PC-9 (cell line): ENCODE results near the gene MT1E. TPM values are rescaled to one million over a fixed set of nuclear protein-coding genes. Genes with fewer than 3 reads are reported as not detected.

Experiments used
- BruUV-seq: library from RNA; stranded (reverse); fragments of 400-500 nt; replicated peaks from 2 replicates; lab custom pipeline; 2021; lab: Mats Ljungman, UMichigan
- CTCF ChIA-PET: fragments of 300-600 bp; sonication (Branson Sonifier 250); formaldehyde crosslinking; loops from one replicate; lab custom pipeline; 2022; ENCODE audit warnings: antibody characterized with exemption; lab: Charles Lee
- POLR2A ChIA-PET: fragments of 300-600 bp; sonication (Branson Sonifier 250); formaldehyde crosslinking; loops from one replicate; lab custom pipeline; 2022; ENCODE audit warnings: antibody characterized with exemption; ENCODE audit not compliant: unreplicated experiment; lab: Charles Lee
- DNase-seq, 2 experiments: peaks; one replicate each; pipeline versions ENCODE4 v3.0.0 to v3.0.0-alpha.2; 2015 to 2022; ENCODE audit warnings: mixed read lengths in 1 of 2
- H2AFZ ChIP-seq: fragments of 200-600 bp; sonication (generic); 2 replicates; pipeline ENCODE4 v1.8.1; 2017; ENCODE audit warnings: antibody characterized with exemption
- H3F3A ChIP-seq: fragments of 200-600 bp; sonication (generic); 2 replicates; pipeline ENCODE4 v1.8.1; 2017; ENCODE audit warnings: antibody characterized with exemption, mild to moderate bottlenecking, low read depth; ENCODE audit not compliant: insufficient read depth
- H3K27ac ChIP-seq: fragments of 200-600 bp; sonication (generic); 2 replicates; pipeline ENCODE4 v1.6.1; 2016; ENCODE audit warnings: mixed run types
- H3K27me3 ChIP-seq: fragments of 200-600 bp; sonication (generic); 2 replicates; pipeline ENCODE4 v1.6.1; 2016; ENCODE audit warnings: low read depth, mixed run types; ENCODE audit not compliant: insufficient read depth
- H3K36me3 ChIP-seq: fragments of 200-600 bp; sonication (generic); 2 replicates; pipeline ENCODE4 v1.6.1; 2016; ENCODE audit warnings: low read depth, mixed run types
- H3K4me1 ChIP-seq: fragments of 200-600 bp; sonication (generic); replicated peaks from 2 replicates; pipeline ENCODE4 v1.6.1; 2016; ENCODE audit warnings: mixed run types; ENCODE audit not compliant: insufficient read depth
- H3K4me2 ChIP-seq: fragments of 200-600 bp; sonication (generic); 2 replicates; pipeline ENCODE4 v1.6.1; 2017; ENCODE audit warnings: mixed run types
- H3K4me3 ChIP-seq: fragments of 200-600 bp; sonication (generic); 2 replicates; pipeline ENCODE4 v1.6.1; 2016; ENCODE audit warnings: mixed run types
- H3K79me2 ChIP-seq: fragments of 200-600 bp; sonication (generic); 2 replicates; pipeline ENCODE4 v1.6.1; 2017; ENCODE audit warnings: low read depth, mixed run types
- H3K9me2 ChIP-seq: fragments of 200-600 bp; sonication (generic); 2 replicates; pipeline ENCODE4 v1.8.1; 2017; ENCODE audit warnings: mild to moderate bottlenecking; ENCODE audit not compliant: insufficient read depth
- H3K9me3 ChIP-seq: fragments of 200-600 bp; sonication (generic); 2 replicates; pipeline ENCODE4 v1.8.1; 2016; ENCODE audit warnings: low read depth; ENCODE audit not compliant: insufficient read depth
- H4K20me1 ChIP-seq: fragments of 200-600 bp; sonication (generic); 2 replicates; pipeline ENCODE4 v1.8.1; 2017; ENCODE audit not compliant: insufficient read depth
- CTCF ChIP-seq: fragments of 200-600 bp; sonication (generic); conservative IDR thresholded peaks from 2 replicates; pipeline ENCODE4 v1.6.1; 2017; ENCODE audit warnings: mixed run types, antibody characterized with exemption, mild to moderate bottlenecking, moderate library complexity
- EZH2 ChIP-seq: fragments of 200-600 bp; sonication (generic); IDR thresholded peaks from 2 replicates; pipeline ENCODE4 v1.8.0; 2017; ENCODE audit warnings: antibody characterized with exemption, low read depth
- intact Hi-C: fragments of 100-400 bp; cut with micrococcal nuclease; formaldehyde crosslinking; loops from one replicate; pipeline ENCODE4 v1.10.0; 2022; ENCODE audit not compliant: unreplicated experiment
- total RNA-seq: library from RNA; stranded (reverse); gene quantifications from 2 replicates; pipeline ENCODE4 v1.2.3, GENCODE V29; 2021

The MT1E gene
- total RNA-seq, 1 experiment from 2014 or later, result 22.0 TPM

- Histone ChIP-seq H3K79me2 (no peaks in the 10 kb centered on the region), H3K4me3 (no peak overlapping the region), H3K4me1 (peaks cover 13% of the 10 kb centered on the region), H3K27ac (peak overlapping the region; percentile 62), H4K20me1 (no peaks in the 10 kb centered on the region), H3K9me2 (no peaks in the 10 kb centered on the region), H3K36me3 (no peaks in the 10 kb centered on the region), H2AFZ (0 out of 2 replicates have a peak overlapping the region, but pooled peaks have one; percentile 17), H3K4me2 (peak overlapping the region; percentile 62), H3K27me3 (no peaks in the 10 kb centered on the region), H3F3A (peaks cover 8% of the 10 kb centered on the region; the same call in 1 of the 2 replicates), H3K9me3 (no peaks in the 10 kb centered on the region)
- intact Hi-C loops, result loop anchor here (2.0 kb wide), 1 partner anchor 20 kb away; no protein-coding TSS in a partner anchor
- POLR2A ChIA-PET, result interaction anchor here (0.7 kb wide), 1 partner anchor 407 kb away, joined by 7 read pairs; no protein-coding TSS in a partner anchor
- no peak for TF ChIP-seq EZH2
- no peak for TF ChIP-seq CTCF
- no peak for DNase-seq
- CTCF ChIA-PET, result interaction anchor here (0.7 kb wide), 1 partner anchor 50 kb away, joined by 4 read pairs; no protein-coding TSS in a partner anchor
- no TSS peak for BruUV-seq
These were observed 1.1 kb downstream of the MT1E start for GRCh38 chr16:56626685-56627084.

GRCh38 chr16:56628486-56629350, 3.1 kb downstream of the MT1E start:
- POLR2A ChIA-PET, result no interaction called here
- intact Hi-C loops, result no loop called here
- no TSS peak for BruUV-seq
- peaks cover 7% of the 10 kb centered on the region for H3K4me1 ChIP-seq
- no peaks in the 10 kb centered on the region for H3K27me3 ChIP-seq
- H3K27ac ChIP-seq, result no peak overlapping the region
- H3K4me3 ChIP-seq, result no peak overlapping the region
- no peak for DNase-seq
- H2AFZ ChIP-seq, result no peak overlapping the region
- H3K9me3 ChIP-seq, result no peaks in the 10 kb centered on the region
- H3K4me2 ChIP-seq, result no peak overlapping the region
- H3K36me3 ChIP-seq, result no peaks in the 10 kb centered on the region
- no peaks in the 10 kb centered on the region for H3K9me2 ChIP-seq
- CTCF ChIA-PET, result no interaction called here
- TF ChIP-seq EZH2 (no peak), CTCF (no peak)
- no peaks in the 10 kb centered on the region for H4K20me1 ChIP-seq
- peaks cover 8% of the 10 kb centered on the region; the same call in 1 of the 2 replicates for H3F3A ChIP-seq
- no peaks in the 10 kb centered on the region for H3K79me2 ChIP-seq

- ChIA-PET CTCF (no interaction called here), POLR2A (no interaction called here)
- Histone ChIP-seq H4K20me1 (no peaks in the 10 kb centered on the region), H3F3A (peaks cover 8% of the 10 kb centered on the region; the same call in 1 of the 2 replicates), H3K36me3 (no peaks in the 10 kb centered on the region), H3K27ac (no peak overlapping the region), H3K4me2 (no peak overlapping the region), H3K9me3 (no peaks in the 10 kb centered on the region), H2AFZ (no peak overlapping the region), H3K4me3 (no peak overlapping the region), H3K27me3 (no peaks in the 10 kb centered on the region), H3K79me2 (no peaks in the 10 kb centered on the region), H3K9me2 (no peaks in the 10 kb centered on the region), H3K4me1 (peaks cover 7% of the 10 kb centered on the region)
- intact Hi-C loops, result no loop called here
- DNase-seq, result no peak
- TF ChIP-seq CTCF, result no peak
- TF ChIP-seq EZH2, result no peak
- BruUV-seq, result no TSS peak
These were observed 4.0 kb downstream of the MT1E start for GRCh38 chr16:56629531-56629930.
